ENCODE results near the gene KAT7.

GRCh38 chr17:49878931-49879904, 90.7 kb downstream of the KAT7 start:
- TF ChIP-seq POLR2AphosphoS5 (IDR thresholded peaks at IDR 0.05; ENCODE audit: low read depth) (no peak), EZH2phosphoT487 (IDR thresholded peaks at IDR 0.05; ENCODE audit: unreplicated experiment) (no peak), ZNF114 (CRISPR knock-in tag; IDR thresholded peaks at IDR 0.05) (no peak), EZH2 (IDR thresholded peaks at IDR 0.05; ENCODE audit: low read depth, unreplicated experiment) (no peak), JUNB (IDR thresholded peaks at IDR 0.05; ENCODE audit: unreplicated experiment) (no peak)
- TF ChIP-seq, protein P1, sequence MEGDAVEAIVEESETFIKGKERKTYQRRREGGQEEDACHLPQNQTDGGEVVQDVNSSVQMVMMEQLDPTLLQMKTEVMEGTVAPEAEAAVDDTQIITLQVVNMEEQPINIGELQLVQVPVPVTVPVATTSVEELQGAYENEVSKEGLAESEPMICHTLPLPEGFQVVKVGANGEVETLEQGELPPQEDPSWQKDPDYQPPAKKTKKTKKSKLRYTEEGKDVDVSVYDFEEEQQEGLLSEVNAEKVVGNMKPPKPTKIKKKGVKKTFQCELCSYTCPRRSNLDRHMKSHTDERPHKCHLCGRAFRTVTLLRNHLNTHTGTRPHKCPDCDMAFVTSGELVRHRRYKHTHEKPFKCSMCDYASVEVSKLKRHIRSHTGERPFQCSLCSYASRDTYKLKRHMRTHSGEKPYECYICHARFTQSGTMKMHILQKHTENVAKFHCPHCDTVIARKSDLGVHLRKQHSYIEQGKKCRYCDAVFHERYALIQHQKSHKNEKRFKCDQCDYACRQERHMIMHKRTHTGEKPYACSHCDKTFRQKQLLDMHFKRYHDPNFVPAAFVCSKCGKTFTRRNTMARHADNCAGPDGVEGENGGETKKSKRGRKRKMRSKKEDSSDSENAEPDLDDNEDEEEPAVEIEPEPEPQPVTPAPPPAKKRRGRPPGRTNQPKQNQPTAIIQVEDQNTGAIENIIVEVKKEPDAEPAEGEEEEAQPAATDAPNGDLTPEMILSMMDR (conservative IDR thresholded peaks at IDR 0.05; ENCODE audit: low read depth in 2 of 2): no peak
